Panc1 (cell line): ENCODE measurements around the gene PPP6R2. TPM values are rescaled to one million over a fixed set of nuclear protein-coding genes. Genes with fewer than 3 reads are reported as not detected.

ENCODE experiments used
- ATAC-seq: fragments of 200-7000 bp; cut with Tn5 transposase; 2 replicates; pipeline ENCODE4 v1.9.1; 2020; ENCODE audit warnings: mild to moderate bottlenecking, moderate library complexity
- BruUV-seq: library from RNA; stranded (reverse); fragments of 400-500 nt; replicated peaks from 2 replicates; lab custom pipeline; 2021; lab: Mats Ljungman, UMichigan
- CTCF ChIA-PET: fragments of 300-600 bp; sonication (Branson Sonifier 250); formaldehyde crosslinking; loops from one replicate; lab custom pipeline; 2022; ENCODE audit warnings: antibody characterized with exemption; lab: Charles Lee
- POLR2A ChIA-PET: fragments of 300-600 bp; sonication (Branson Sonifier 250); formaldehyde crosslinking; loops from one replicate; lab custom pipeline; 2022; ENCODE audit warnings: antibody characterized with exemption; lab: Charles Lee
- DNase-seq: peaks from one replicate; pipeline ENCODE4 v3.0.0-alpha.2; 2010; ENCODE audit warnings: low read depth, low spot score
- H3K27ac ChIP-seq: 2 replicates; pipeline ENCODE4 v1.5.1; 2011; ENCODE audit warnings: mild to moderate bottlenecking, low read length, inconsistent platforms
- H3K27me3 ChIP-seq: fragments of 200-500 bp; sonication (Bioruptor generic); 2 replicates; pipeline ENCODE4 v1.6.0; 2014; ENCODE audit warnings: low read length, inconsistent platforms; ENCODE audit not compliant: control insufficient read depth, insufficient read depth
- H3K36me3 ChIP-seq: fragments of 200-500 bp; sonication (Bioruptor generic); 2 replicates; pipeline ENCODE4 v1.5.1; 2014; ENCODE audit warnings: inconsistent platforms, mild to moderate bottlenecking, low read length, moderate library complexity; ENCODE audit not compliant: control insufficient read depth, insufficient read depth
- H3K4me1 ChIP-seq: 2 replicates; pipeline ENCODE4 v1.5.1; 2011; ENCODE audit warnings: inconsistent platforms, mild to moderate bottlenecking, low read length, moderate library complexity; ENCODE audit not compliant: control insufficient read depth, insufficient read depth
- H3K4me3 ChIP-seq, 2 experiments: 2 replicates each; pipeline ENCODE4 v1.5.1; 2011 to 2012; ENCODE audit warnings: low read depth in 2 of 2, low read length in 2 of 2, mild to moderate bottlenecking in 2 of 2, inconsistent platforms in 1 of 2, moderate library complexity in 1 of 2
- H3K9me3 ChIP-seq: fragments of 200-500 bp; sonication (Bioruptor generic); 2 replicates; pipeline ENCODE4 v1.5.1; 2014; ENCODE audit warnings: low read depth, mild to moderate bottlenecking, inconsistent platforms, low read length, moderate library complexity; ENCODE audit not compliant: control insufficient read depth, insufficient read depth
- CTCF ChIP-seq: fragments of 450-650 bp; IDR thresholded peaks from 2 replicates; pipeline ENCODE4 v1.5.1; 2017; ENCODE audit warnings: mild to moderate bottlenecking
- POLR2AphosphoS5 ChIP-seq: IDR thresholded peaks from 2 replicates; pipeline ENCODE4 v1.6.1; 2012; ENCODE audit warnings: mild to moderate bottlenecking, low read depth, low read length, moderate library complexity
- REST ChIP-seq, 2 experiments: IDR thresholded peaks; 2 replicates each; pipeline ENCODE4 v1.6.1; 2011 to 2012; ENCODE audit warnings: low read depth in 2 of 2, control low read depth in 1 of 2, low read length in 1 of 2, mild to moderate bottlenecking in 1 of 2, moderate library complexity in 1 of 2; ENCODE audit not compliant: insufficient read depth in 1 of 2
- SIN3A ChIP-seq: IDR thresholded peaks from 2 replicates; pipeline ENCODE4 v1.6.1; 2012; ENCODE audit warnings: low read depth, mild to moderate bottlenecking, low read length, moderate library complexity, borderline replicate concordance; ENCODE audit not compliant: insufficient read depth
- TCF7L2 ChIP-seq: IDR thresholded peaks from 2 replicates; pipeline ENCODE4 v1.6.1; 2011; ENCODE audit warnings: mild to moderate bottlenecking, low read depth, low read length, inconsistent platforms
- in situ Hi-C: cut with HindIII; loops from 2 replicates; pipeline ENCODE4 v1.10.0; 2016; ENCODE audit warnings: low sequenced_read_pairs, low pct_unique_long_range_greater_than_20kb
- intact Hi-C: fragments of 100-400 bp; cut with micrococcal nuclease; formaldehyde crosslinking; loops from one replicate; pipeline ENCODE4 v1.10.0; 2022; ENCODE audit not compliant: unreplicated experiment
- total RNA-seq: library from RNA; stranded (reverse); gene quantifications from one replicate; pipeline ENCODE4 v1.2.1, GENCODE V29; 2021; ENCODE audit not compliant: unreplicated experiment

Gene PPP6R2
- total RNA-seq, 1 experiment from 2014 or later: 52.8 TPM

- in situ Hi-C loops (no loop called here), intact Hi-C loops (no loop called here)
- H3K36me3 ChIP-seq: no peaks in the 10 kb centered on the region; the same call in 1 of the 2 replicates
- CTCF ChIA-PET: no interaction called here
- ATAC-seq: peak; percentile 22
- no peak overlapping the region for H3K4me3 ChIP-seq
- DNase-seq: no peak
- peaks cover 39% of the 10 kb centered on the region for H3K4me1 ChIP-seq
- TF ChIP-seq CTCF: no peak
- TF ChIP-seq TCF7L2: no peak
- TF ChIP-seq POLR2AphosphoS5: peak; percentile 46; the same call in 1 of the 2 replicates
- H3K27me3 ChIP-seq: no peaks in the 10 kb centered on the region
- H3K27ac ChIP-seq: peak overlapping the region; percentile 81
- POLR2A ChIA-PET: no interaction called here
- no peaks in the 10 kb centered on the region for H3K9me3 ChIP-seq
- BruUV-seq: no TSS peak
Measured at GRCh38 chr22:50308597-50308935, 34.6 kb upstream of the PPP6R2 start.

GRCh38 chr22:50308986-50309600, 34.0 kb upstream of the PPP6R2 start:
- H3K4me3 ChIP-seq: no peak overlapping the region
- H3K9me3 ChIP-seq: no peaks in the 10 kb centered on the region
- TF ChIP-seq CTCF: no peak
- TF ChIP-seq POLR2AphosphoS5: no peak
- no peak for TF ChIP-seq TCF7L2
- no peak for TF ChIP-seq REST (IDR thresholded peaks at IDR 0.05; ENCODE audit: insufficient read depth in 1 of 2, low read depth in 2 of 2, low read length in 1 of 2)
- TF ChIP-seq SIN3A: no peak
- peak overlapping the region; percentile 81 for H3K27ac ChIP-seq
- POLR2A ChIA-PET: no interaction called here
- peaks cover 36% of the 10 kb centered on the region for H3K4me1 ChIP-seq
- no peak for ATAC-seq
- DNase-seq: no peak
- CTCF ChIA-PET: no interaction called here
- H3K27me3 ChIP-seq: no peaks in the 10 kb centered on the region
- no peaks in the 10 kb centered on the region; the same call in 1 of the 2 replicates for H3K36me3 ChIP-seq
- intact Hi-C loops: no loop called here
- BruUV-seq: no TSS peak
- in situ Hi-C loops: no loop called here
